NB4 (cell line): ENCODE measurements around the gene GNG14.

Source experiments
- CTCF ChIP-seq: IDR thresholded peaks from one replicate; pipeline ENCODE4 v1.5.1; 2012; ENCODE audit warnings: low read depth, low read length
- MYC ChIP-seq: IDR thresholded peaks from 2 replicates; pipeline ENCODE4 v1.6.1; 2011; ENCODE audit warnings: low read depth, low read length
- POLR2A ChIP-seq: IDR thresholded peaks from 2 replicates; pipeline ENCODE4 v1.6.1; 2011; ENCODE audit warnings: mild to moderate bottlenecking; ENCODE audit not compliant: insufficient read length; ENCODE audit errors: extremely low read depth
- TF ChIP-seq, protein P1 (sequence below): IDR thresholded peaks from 2 replicates; pipeline ENCODE4 v1.6.1; 2011; ENCODE audit warnings: low read depth, low read length

- TF ChIP-seq CTCF (no peak), POLR2A (no peak), MYC (no peak)
- TF ChIP-seq, protein P1, sequence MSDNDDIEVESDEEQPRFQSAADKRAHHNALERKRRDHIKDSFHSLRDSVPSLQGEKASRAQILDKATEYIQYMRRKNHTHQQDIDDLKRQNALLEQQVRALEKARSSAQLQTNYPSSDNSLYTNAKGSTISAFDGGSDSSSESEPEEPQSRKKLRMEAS = no peak
Observed at GRCh38 chr19:12705654-12706331, 18.0 kb downstream of the GNG14 start.
